Neuronal stem cell (in vitro differentiated cells): ENCODE measurements around the gene PNRC1.

ENCODE experiments used
- DNase-seq: peaks from one replicate; pipeline ENCODE4 v3.0.0-alpha.2; 2013; ENCODE audit warnings: low spot score
- H2AFZ ChIP-seq: one replicate; pipeline ENCODE4 v1.6.1; 2013; ENCODE audit warnings: mild to moderate bottlenecking, low read length, inconsistent platforms
- H2AK5ac ChIP-seq: 2 replicates; pipeline ENCODE4 v1.6.1; 2013; ENCODE audit warnings: low read depth, mild to moderate bottlenecking, inconsistent platforms, low read length, moderate library complexity, mixed read lengths
- H2BK120ac ChIP-seq: 2 replicates; pipeline ENCODE4 v1.6.1; 2013; ENCODE audit warnings: low read depth, mild to moderate bottlenecking, inconsistent platforms, low read length, moderate library complexity, mixed read lengths
- H2BK12ac ChIP-seq: one replicate; pipeline ENCODE4 v1.6.1; 2013; ENCODE audit warnings: low read length, inconsistent platforms
- H2BK15ac ChIP-seq: 2 replicates; pipeline ENCODE4 v1.6.1; 2013; ENCODE audit warnings: mild to moderate bottlenecking, low read length, inconsistent platforms, mixed read lengths
- H2BK5ac ChIP-seq: one replicate; pipeline ENCODE4 v1.6.1; 2013; ENCODE audit warnings: inconsistent platforms, mild to moderate bottlenecking, low read length, moderate library complexity
- H3K14ac ChIP-seq: one replicate; pipeline ENCODE4 v1.6.1; 2013; ENCODE audit warnings: low read length, inconsistent platforms
- H3K18ac ChIP-seq: 2 replicates; pipeline ENCODE4 v1.6.1; 2013; ENCODE audit warnings: low read length, inconsistent platforms
- H3K23ac ChIP-seq: 2 replicates; pipeline ENCODE4 v1.6.1; 2013; ENCODE audit warnings: low read depth, mild to moderate bottlenecking, mixed read lengths, low read length, inconsistent platforms; ENCODE audit not compliant: poor library complexity
- H3K27ac ChIP-seq: replicated peaks from 3 replicates; pipeline ENCODE4 v1.5.1; 2013; ENCODE audit warnings: low read length, inconsistent platforms
- H3K27me3 ChIP-seq, 3 experiments: 2 replicates each; pipeline ENCODE4 v1.6.1; 2013; ENCODE audit warnings: low read length in 3 of 3, mild to moderate bottlenecking in 2 of 3, inconsistent platforms in 1 of 3, low read depth in 1 of 3, mixed read lengths in 1 of 3, moderate library complexity in 1 of 3; ENCODE audit not compliant: control insufficient read depth in 3 of 3, insufficient read depth in 3 of 3
- H3K36me3 ChIP-seq, 2 donors: replicated peaks in 1 of 2; 2 replicates each; pipeline ENCODE4 v1.6.1; 2013; ENCODE audit warnings: low read length in 2 of 2; ENCODE audit not compliant: control insufficient read depth in 2 of 2, insufficient read depth in 2 of 2
- H3K4ac ChIP-seq: 2 replicates; pipeline ENCODE4 v1.6.1; 2013; ENCODE audit warnings: inconsistent platforms, mild to moderate bottlenecking, low read length, moderate library complexity
- H3K4me1 ChIP-seq, 2 donors: 1 replicate in 1 of 2; 2 replicates in 1 of 2; pipeline ENCODE4 v1.6.1; 2013; ENCODE audit warnings: low read length in 2 of 2, low read depth in 1 of 2; ENCODE audit not compliant: control insufficient read depth in 2 of 2, insufficient read depth in 1 of 2
- H3K4me2 ChIP-seq: one replicate; pipeline ENCODE4 v1.6.1; 2013; ENCODE audit warnings: mild to moderate bottlenecking, low read length, inconsistent platforms; ENCODE audit not compliant: insufficient read depth, poor library complexity, severe bottlenecking
- H3K4me3 ChIP-seq, 2 donors: 2 replicates each; pipeline ENCODE4 v1.5.1; 2013; ENCODE audit warnings: low read length in 2 of 2, mild to moderate bottlenecking in 2 of 2, inconsistent platforms in 1 of 2, moderate library complexity in 1 of 2
- H3K79me1 ChIP-seq: one replicate; pipeline ENCODE4 v1.6.1; 2013; ENCODE audit warnings: low read depth, mild to moderate bottlenecking, inconsistent platforms, low read length, moderate library complexity
- H3K9ac ChIP-seq: one replicate; pipeline ENCODE4 v1.6.1; 2013; ENCODE audit warnings: mild to moderate bottlenecking, low read depth, low read length, inconsistent platforms; ENCODE audit not compliant: poor library complexity
- H3K9me3 ChIP-seq, 2 donors: replicated peaks in 1 of 2; 2 replicates each; pipeline versions ENCODE3 to v1.6.1; 2013; ENCODE audit warnings: low read length in 2 of 2, mild to moderate bottlenecking in 2 of 2, inconsistent platforms in 1 of 2, low read depth in 1 of 2, mixed read lengths in 1 of 2, moderate library complexity in 1 of 2; ENCODE audit not compliant: control insufficient read depth in 2 of 2, insufficient read depth in 1 of 2
- H4K8ac ChIP-seq: one replicate; pipeline ENCODE4 v1.6.1; 2013; ENCODE audit warnings: low read depth, mild to moderate bottlenecking, inconsistent platforms, low read length, moderate library complexity
- H4K91ac ChIP-seq: one replicate; pipeline ENCODE4 v1.6.1; 2013; ENCODE audit warnings: low read length, low read depth, mild to moderate bottlenecking, inconsistent platforms; ENCODE audit not compliant: poor library complexity
- WGBS, 2 donors: extraction: QIAGEN DNeasy Blood & Tissue Kit; methylation state at CpG; one replicate each; pipeline ENCODE4 v1.1.7; 2013; ENCODE audit warnings: missing lambda C conversion rate in 2 of 2, mixed read lengths in 1 of 2; ENCODE audit not compliant: insufficient read length in 2 of 2, insufficient replicate concordance in 1 of 2; ENCODE audit errors: extremely low coverage in 2 of 2; 5-methylcytosine and 5-hydroxymethylcytosine counted together

PNRC1 gene

GRCh38 chr6:89050697-89051096 is 29.9 kb upstream of the PNRC1 start:
- DNase-seq: no peak
- Histone ChIP-seq H3K4me2 (no peak overlapping the region), H2BK5ac (no peak overlapping the region), H2BK120ac (no peak overlapping the region), H3K27ac (no peak overlapping the region), H3K18ac (no peak overlapping the region), H4K91ac (no peak overlapping the region), H3K23ac (no peak overlapping the region), H2BK15ac (no peak overlapping the region), H3K4me3 (no peak overlapping the region), H3K9ac (no peak overlapping the region), H3K9me3 (no peaks in the 10 kb centered on the region), H3K36me3 (no peaks in the 10 kb centered on the region), H3K79me1 (no peaks in the 10 kb centered on the region), H2AFZ (no peak overlapping the region), H2BK12ac (no peak overlapping the region), H2AK5ac (no peak overlapping the region), H4K8ac (no peak overlapping the region), H3K27me3 (peaks cover 0 to 18% (median 0%) of the 10 kb centered on the region in 3 experiments), H3K4me1 (no peaks in the 10 kb centered on the region), H3K4ac (no peak overlapping the region), H3K14ac (no peak overlapping the region)
- WGBS, 2 donors: no CpG with 5 or more reads among the region's 3 CpGs

GRCh38 chr6:89051676-89052075 is 28.9 kb upstream of the PNRC1 start:
- Histone ChIP-seq H4K91ac (no peak overlapping the region), H3K14ac (no peak overlapping the region), H3K9me3 (no peaks in the 10 kb centered on the region), H2AK5ac (no peak overlapping the region), H3K79me1 (no peaks in the 10 kb centered on the region), H3K27me3 (peaks cover 0 to 18% (median 0%) of the 10 kb centered on the region in 3 experiments), H3K4ac (no peak overlapping the region), H2BK15ac (no peak overlapping the region), H4K8ac (no peak overlapping the region), H2AFZ (no peak overlapping the region), H3K18ac (no peak overlapping the region), H3K4me1 (no peaks in the 10 kb centered on the region), H3K27ac (no peak overlapping the region), H3K9ac (no peak overlapping the region), H2BK5ac (no peak overlapping the region), H3K36me3 (no peaks in the 10 kb centered on the region), H2BK120ac (peak overlapping the region; percentile 31), H2BK12ac (no peak overlapping the region), H3K23ac (no peak overlapping the region), H3K4me2 (no peak overlapping the region), H3K4me3 (no peak overlapping the region)
- WGBS, 2 donors: no CpG with 5 or more reads among the region's 3 CpGs
- no peak for DNase-seq

- Histone ChIP-seq H2BK15ac (no peak overlapping the region), H3K27ac (no peak overlapping the region), H4K8ac (no peak overlapping the region), H2BK12ac (no peak overlapping the region), H3K4me1 (no peaks in the 10 kb centered on the region), H3K9me3 (no peaks in the 10 kb centered on the region), H2AFZ (no peak overlapping the region), H3K79me1 (no peaks in the 10 kb centered on the region), H3K9ac (no peak overlapping the region), H3K27me3 (peaks cover 0 to 18% (median 0%) of the 10 kb centered on the region in 3 experiments), H3K18ac (no peak overlapping the region), H3K4ac (no peak overlapping the region), H3K23ac (no peak overlapping the region), H4K91ac (no peak overlapping the region), H2BK5ac (no peak overlapping the region), H2AK5ac (no peak overlapping the region), H3K36me3 (no peaks in the 10 kb centered on the region), H3K4me3 (no peak overlapping the region), H3K14ac (no peak overlapping the region), H2BK120ac (no peak overlapping the region), H3K4me2 (no peak overlapping the region)
- WGBS, 2 donors: no CpG with 5 or more reads among the region's 4 CpGs
- DNase-seq: no peak
Observed at GRCh38 chr6:89054208-89054607, 26.3 kb upstream of the PNRC1 start.

- Histone ChIP-seq H3K14ac (no peak overlapping the region), H3K4me2 (no peak overlapping the region), H2BK120ac (no peak overlapping the region), H3K9me3 (no peaks in the 10 kb centered on the region), H3K27me3 (peaks cover 0 to 4% (median 0%) of the 10 kb centered on the region in 3 experiments), H3K9ac (no peak overlapping the region), H2AFZ (no peak overlapping the region), H3K36me3 (no peaks in the 10 kb centered on the region), H3K4me1 (no peaks in the 10 kb centered on the region), H3K79me1 (no peaks in the 10 kb centered on the region), H4K91ac (no peak overlapping the region), H3K18ac (no peak overlapping the region), H3K4me3 (no peak overlapping the region), H2BK12ac (no peak overlapping the region), H3K23ac (no peak overlapping the region), H4K8ac (no peak overlapping the region), H2BK15ac (no peak overlapping the region), H3K27ac (no peak overlapping the region), H3K4ac (no peak overlapping the region), H2BK5ac (no peak overlapping the region), H2AK5ac (no peak overlapping the region)
- no peak for DNase-seq
- WGBS, 2 donors: no CpG with 5 or more reads among the region's 2 CpGs
Observed at GRCh38 chr6:89057759-89058158, 22.8 kb upstream of the PNRC1 start.
